GM12864 (cell line): ENCODE results near the gene LDLRAP1.

Source experiments
- DNase-seq: peaks from one replicate; pipeline ENCODE4 v3.0.0-alpha.2; 2011; ENCODE audit warnings: low read depth
- H3K4me3 ChIP-seq: 2 replicates; pipeline ENCODE4 v1.5.1; 2011; ENCODE audit warnings: mild to moderate bottlenecking, low read depth, low read length, control low read depth
- CTCF ChIP-seq: IDR thresholded peaks from 2 replicates; pipeline ENCODE4 v1.5.1; 2011; ENCODE audit warnings: low read depth, mild to moderate bottlenecking, moderate library complexity, low read length, control low read depth, inconsistent platforms; ENCODE audit errors: missing control alignments

LDLRAP1 gene

GRCh38 chr1:25530186-25531081, 13.0 kb upstream of the LDLRAP1 start:
- no peak for TF ChIP-seq CTCF
- no peak for DNase-seq
- no peak overlapping the region for H3K4me3 ChIP-seq

- TF ChIP-seq CTCF: no peak
- H3K4me3 ChIP-seq: no peak overlapping the region
Measured at GRCh38 chr1:25531082-25531461, 12.3 kb upstream of the LDLRAP1 start.

GRCh38 chr1:25532970-25533369, 10.4 kb upstream of the LDLRAP1 start:
- H3K4me3 ChIP-seq: no peak overlapping the region
- peak; percentile 8 for TF ChIP-seq CTCF
- DNase-seq: no peak

More at GRCh38 chr1:25531082-25531461, 12.3 kb upstream of the LDLRAP1 start:
- no peak for DNase-seq

GRCh38 chr1:25533775-25534409, 9.5 kb upstream of the LDLRAP1 start:
- no peak overlapping the region for H3K4me3 ChIP-seq
- TF ChIP-seq CTCF: no peak
- no peak for DNase-seq

- no peak overlapping the region for H3K4me3 ChIP-seq
- TF ChIP-seq CTCF: no peak
- no peak for DNase-seq
Measured at GRCh38 chr1:25534410-25534788, 9.0 kb upstream of the LDLRAP1 start.

- DNase-seq: no peak
- no peak overlapping the region for H3K4me3 ChIP-seq
- TF ChIP-seq CTCF: no peak
Measured at GRCh38 chr1:25536124-25536523, 7.3 kb upstream of the LDLRAP1 start.
